GM13976 (cell line): ENCODE measurements around the gene LIG3.
"Not testable (repeated sequence)": the region's sequence is repeated elsewhere in the genome, so short reads cannot be mapped to it uniquely, and the experiment has no call there.

Source experiments
- DNase-seq: peaks from one replicate; pipeline ENCODE4 v3.0.0; 2012; ENCODE audit warnings: low spot score
- CTCF ChIP-seq: IDR thresholded peaks from 2 replicates; pipeline ENCODE4 v1.5.1; 2012; ENCODE audit warnings: borderline replicate concordance, mild to moderate bottlenecking; ENCODE audit not compliant: insufficient read depth; ENCODE audit errors: extremely low read depth, missing control alignments, control extremely low read depth
- in situ Hi-C: fragments of 300-500 bp; cut with MboI; formaldehyde crosslinking; loops from one replicate; pipeline ENCODE4 v1.12.0; 2022; ENCODE audit warnings: low sequenced_read_pairs, mixed read lengths, inconsistent platforms; ENCODE audit not compliant: unreplicated experiment

The LIG3 gene

GRCh38 chr17:34998205-34998604 is 17.9 kb downstream of the LIG3 start:
- in situ Hi-C loops: loop anchor here (5.0 kb wide), 1 partner anchor 119 kb away; the partner anchor contains the start of gene RAD51D
- TF ChIP-seq CTCF: peak; percentile 94
- DNase-seq: peak; percentile 89

- no peak for DNase-seq
- no peak for TF ChIP-seq CTCF
- in situ Hi-C loops: loop anchor here (5.0 kb wide), 1 partner anchor 118 kb away; the partner anchor contains the start of gene RAD51D
Observed at GRCh38 chr17:34999456-34999855, 19.1 kb downstream of the LIG3 start.

DNA sequence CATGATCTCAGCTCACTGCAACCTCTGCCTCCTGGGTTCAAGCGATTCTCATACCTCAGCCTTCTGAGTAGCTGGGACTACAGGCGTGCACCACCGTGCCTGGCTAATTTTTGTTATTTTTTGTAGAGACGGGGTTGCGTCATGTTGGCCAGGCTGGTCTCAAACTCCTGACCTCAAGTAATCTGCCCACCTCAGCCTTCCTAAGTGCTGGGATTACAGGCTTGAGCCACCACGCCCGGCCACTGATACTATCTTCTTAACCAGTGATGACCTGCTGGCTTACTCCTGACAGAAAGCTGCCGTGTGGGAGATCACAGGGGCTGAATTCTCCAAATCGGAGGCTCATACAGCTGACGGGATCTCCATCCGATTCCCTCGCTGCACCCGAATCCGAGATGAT is 20.7 kb downstream of the LIG3 start:
- in situ Hi-C loops: loop anchor here (10.0 kb wide), 1 partner anchor 94 kb away; no protein-coding TSS in a partner anchor
- DNase-seq: not testable (repeated sequence)

DNA sequence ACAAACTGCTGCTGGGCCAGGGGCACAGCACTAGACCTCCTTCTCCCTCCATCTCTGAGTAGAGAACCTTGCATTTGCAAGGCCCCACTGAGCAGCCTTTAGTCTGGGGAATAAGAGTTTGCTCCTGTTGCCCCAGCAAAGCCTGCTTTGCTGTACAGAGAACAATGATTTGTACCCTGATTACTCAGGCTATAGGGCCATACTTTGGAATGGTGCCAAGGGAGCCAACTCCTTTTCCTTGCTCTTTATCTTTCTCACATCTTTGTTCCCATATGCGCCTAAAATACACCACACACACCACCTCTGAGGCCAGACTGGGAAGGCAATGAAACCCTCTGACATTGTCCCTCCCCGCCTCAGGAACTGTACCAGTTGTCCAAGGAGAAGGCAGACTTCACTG is 21.2 kb downstream of the LIG3 start:
- DNase-seq: no peak
- no peak for TF ChIP-seq CTCF
- in situ Hi-C loops: loop anchor here (10.0 kb wide), 1 partner anchor 93 kb away; no protein-coding TSS in a partner anchor

DNA sequence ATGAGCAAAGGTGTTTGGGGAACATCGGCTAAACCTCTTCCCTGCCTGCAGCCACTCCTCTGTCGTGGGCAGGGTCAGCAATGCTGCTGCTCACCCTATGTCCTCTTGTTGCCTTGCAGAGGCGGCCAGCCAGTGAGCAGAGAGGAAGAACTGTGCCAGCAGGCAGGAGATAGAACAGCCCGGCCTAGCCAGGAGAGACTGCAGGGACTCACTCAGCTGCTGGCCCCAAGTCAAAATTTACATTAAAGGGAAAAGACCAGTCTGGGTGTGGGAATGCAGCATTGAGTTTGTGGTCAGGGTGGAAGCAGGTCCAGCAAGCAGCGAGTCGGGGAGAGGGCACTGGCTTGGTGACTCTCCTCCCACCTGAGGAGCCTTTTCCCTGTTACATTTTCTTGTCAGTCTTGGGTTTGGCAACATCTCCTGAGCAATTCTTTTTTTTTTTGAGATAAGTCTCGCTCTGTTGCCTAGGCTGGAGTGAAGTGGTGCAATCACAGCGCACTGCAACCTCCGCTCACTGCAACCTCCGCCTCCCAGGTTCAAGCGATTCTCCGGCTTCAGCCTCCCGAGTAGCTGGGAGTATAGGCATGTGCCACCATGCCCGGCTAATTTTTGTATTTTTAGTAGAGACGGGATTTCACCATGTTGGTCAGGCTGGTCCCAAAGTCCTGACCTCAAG is 22.7 kb downstream of the LIG3 start:
- no peak for TF ChIP-seq CTCF
- in situ Hi-C loops: loop anchor here (10.0 kb wide), 1 partner anchor 92 kb away; no protein-coding TSS in a partner anchor
- no peak for DNase-seq

GRCh38 chr17:35003778-35004177 is 23.5 kb downstream of the LIG3 start:
- in situ Hi-C loops: loop anchor here (10.0 kb wide), 1 partner anchor 91 kb away; no protein-coding TSS in a partner anchor
- no peak for DNase-seq
- TF ChIP-seq CTCF: no peak

- TF ChIP-seq CTCF: no peak
- in situ Hi-C loops: loop anchor here (10.0 kb wide), 1 partner anchor 88 kb away; no protein-coding TSS in a partner anchor
- no peak for DNase-seq
Observed at GRCh38 chr17:35006345-35006744, 26.0 kb downstream of the LIG3 start.
